GM23248 (cell line): ENCODE results near the gene LPP.

Experiments
- EZH2 ChIP-seq: fragments of 200-600 bp; sonication (generic); IDR thresholded peaks from 2 replicates; pipeline ENCODE4 v1.6.1; 2018; ENCODE audit warnings: antibody characterized with exemption, mild to moderate bottlenecking; ENCODE audit not compliant: insufficient read depth, poor library complexity, severe bottlenecking
- EZH2phosphoT487 ChIP-seq: fragments of 200-600 bp; sonication (generic); IDR thresholded peaks from 2 replicates; pipeline ENCODE4 v1.6.1; 2018; ENCODE audit warnings: antibody characterized with exemption, moderate library complexity, mild to moderate bottlenecking, low read depth; ENCODE audit not compliant: insufficient read depth

GRCh38 chr3:188641076-188641475, 487.1 kb downstream of the LPP start:
- no peak for TF ChIP-seq EZH2
- no peak for TF ChIP-seq EZH2phosphoT487
